ENCODE data around the gene GPR50. TPM values are rescaled to one million over a fixed set of nuclear protein-coding genes. Genes with fewer than 3 reads are reported as not detected.

Gene GPR50
- total and polyA plus RNA-seq, 10 of the 15 experiments (the other 5 are each of a cell fraction or from before 2014, with no cell fraction given), result 0.03 to 0.08 (median 0.04) TPM; not detected in 7

GRCh38 chrX:151228935-151229334, 52.6 kb downstream of the GPR50 start:
- Histone ChIP-seq H3K79me2 (ENCODE audit: control insufficient read depth, insufficient read depth, low read length) (no peaks in the 10 kb centered on the region), H3K4me3 (no peak overlapping the region), H3K9ac (ENCODE audit: control insufficient read depth, insufficient read depth, low read length) (no peak overlapping the region), H3K36me3 (ENCODE audit: control insufficient read depth in 2 of 2, insufficient read depth in 2 of 2, low read length in 1 of 2) (no peaks in the 10 kb centered on the region), H3K4me2 (ENCODE audit: control insufficient read depth, insufficient read depth) (no peak overlapping the region), H3K9me3 (replicated peaks; ENCODE audit: control insufficient read depth, insufficient read depth, low read length) (no peaks in the 10 kb centered on the region), H2AFZ (ENCODE audit: control insufficient read depth, low read depth, low read length) (no peak overlapping the region), H4K20me1 (ENCODE audit: control insufficient read depth, insufficient read depth) (no peaks in the 10 kb centered on the region), H3K27me3 (replicated peaks in 1 of 2; ENCODE audit: control insufficient read depth in 2 of 2, insufficient read depth in 2 of 2, low read length in 1 of 2) (no peaks in the 10 kb centered on the region), H3K4me1 (ENCODE audit: control insufficient read depth, insufficient read depth, low read length) (no peaks in the 10 kb centered on the region), H3K27ac (ENCODE audit: control insufficient read depth, insufficient read depth) (no peak overlapping the region)
- ChIA-PET POLR2A (no interaction called here), RAD21 (ENCODE audit: unreplicated experiment) (no interaction called here), CTCF (no interaction called here), SMC1A (ENCODE audit: uncharacterized antibody, unreplicated experiment) (no interaction called here)
- 54% methylated on average over 4 of the region's 4 CpGs for WGBS (ENCODE audit: insufficient coverage, insufficient replicate concordance, low lambda C conversion rate, missing lambda C conversion rate)
- intact Hi-C loops (cut with micrococcal nuclease; ENCODE audit: unreplicated experiment), result no loop called here
- in situ Hi-C loops (cut with MboI), result no loop called here
- no peak for FAIRE-seq
- no peak for ATAC-seq
- DNase-seq (ENCODE audit: low read depth, low spot score), result no peak
- TF ChIP-seq RB1 (IDR thresholded peaks at IDR 0.05; ENCODE audit: borderline replicate concordance) (no peak), MEF2B (IDR thresholded peaks at IDR 0.05; ENCODE audit: partially characterized antibody, poor library complexity, severe bottlenecking) (no peak), SREBF2 (IDR thresholded peaks at IDR 0.05; ENCODE audit: low read length) (no peak), ZNF274 (IDR thresholded peaks at IDR 0.05; ENCODE audit: insufficient read depth, insufficient read length) (no peak), JUND (IDR thresholded peaks at IDR 0.05; ENCODE audit: low read depth, low read length) (no peak), POLR2A (IDR thresholded peaks at IDR 0.05; ENCODE audit: low read depth, low read length) (no peak), HCFC1 (IDR thresholded peaks at IDR 0.05; ENCODE audit: low read length) (no peak)
- TF ChIP-seq, protein P1, sequence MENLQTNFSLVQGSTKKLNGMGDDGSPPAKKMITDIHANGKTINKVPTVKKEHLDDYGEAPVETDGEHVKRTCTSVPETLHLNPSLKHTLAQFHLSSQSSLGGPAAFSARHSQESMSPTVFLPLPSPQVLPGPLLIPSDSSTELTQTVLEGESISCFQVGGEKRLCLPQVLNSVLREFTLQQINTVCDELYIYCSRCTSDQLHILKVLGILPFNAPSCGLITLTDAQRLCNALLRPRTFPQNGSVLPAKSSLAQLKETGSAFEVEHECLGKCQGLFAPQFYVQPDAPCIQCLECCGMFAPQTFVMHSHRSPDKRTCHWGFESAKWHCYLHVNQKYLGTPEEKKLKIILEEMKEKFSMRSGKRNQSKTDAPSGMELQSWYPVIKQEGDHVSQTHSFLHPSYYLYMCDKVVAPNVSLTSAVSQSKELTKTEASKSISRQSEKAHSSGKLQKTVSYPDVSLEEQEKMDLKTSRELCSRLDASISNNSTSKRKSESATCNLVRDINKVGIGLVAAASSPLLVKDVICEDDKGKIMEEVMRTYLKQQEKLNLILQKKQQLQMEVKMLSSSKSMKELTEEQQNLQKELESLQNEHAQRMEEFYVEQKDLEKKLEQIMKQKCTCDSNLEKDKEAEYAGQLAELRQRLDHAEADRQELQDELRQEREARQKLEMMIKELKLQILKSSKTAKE (IDR thresholded peaks at IDR 0.05; ENCODE audit: low read depth, poor library complexity, severe bottlenecking), result no peak
- BruUV-seq (replicated peaks), result no TSS peak

Small RNA genes lying within 50 kb of the gene (microRNA-seq; reads per million reads assigned to microRNA genes)
- not detected for gene MIR4330

Small RNA genes lying within 50 kb of the gene (small RNA-seq; reads per million reads assigned to genes)
- gene MIR4330, result not detected

Other genes starting within 250 kb of the GPR50 start
- 19.1 and 24.9 TPM in 2 replicates for gene HMGB3, start 193.2 kb upstream of the GPR50 start, total RNA-seq (2014; rRNA removed)
- gene HMGB3, start 193.2 kb upstream of the GPR50 start, total RNA-seq (2014; rRNA removed; fragmentation: Illumina TruSeq; extraction: Trizol), result 82.7 and 88.3 TPM in 2 replicates
- gene HMGB3, start 193.2 kb upstream of the GPR50 start, total RNA-seq (2021), result 48.5 and 56.4 TPM in 2 replicates
- gene HMGB3, start 193.2 kb upstream of the GPR50 start, polyA plus RNA-seq (2011; rRNA removed), result 28.5 and 46.6 TPM in 2 replicates
- 166 and 182 TPM in 2 replicates for gene HMGB3, start 193.2 kb upstream of the GPR50 start, polyA plus RNA-seq (2014; fragmentation: Illumina TruSeq; extraction: Trizol)
- gene HMGB3, start 193.2 kb upstream of the GPR50 start, polyA plus RNA-seq (2014; fragmentation: Nextera tagmentation; extraction: Ambion mirVana), result 100 to 1,000 TPM; 158 to 167 TPM
- 49.0 and 65.3 TPM in 2 replicates for gene HMGB3, start 193.2 kb upstream of the GPR50 start, polyA plus RNA-seq (2014; rRNA removed)
- 100 to 1,000 TPM; 136 to 138 TPM for gene HMGB3, start 193.2 kb upstream of the GPR50 start, polyA plus RNA-seq (2016; fragmentation: Nextera tagmentation; extraction: Ambion mirVana)
- 44.2 and 55.4 TPM in 2 replicates for gene VMA21, start 220.6 kb downstream of the GPR50 start, total RNA-seq (2014; rRNA removed)
- gene VMA21, start 220.6 kb downstream of the GPR50 start, total RNA-seq (2014; rRNA removed; fragmentation: Illumina TruSeq; extraction: Trizol), result 48.1 and 49.5 TPM in 2 replicates
- 38.1 and 43.6 TPM in 2 replicates for gene VMA21, start 220.6 kb downstream of the GPR50 start, total RNA-seq (2021)
- gene VMA21, start 220.6 kb downstream of the GPR50 start, polyA plus RNA-seq (2011; rRNA removed), result 39.3 and 44.1 TPM in 2 replicates
- gene VMA21, start 220.6 kb downstream of the GPR50 start, polyA plus RNA-seq (2014; fragmentation: Illumina TruSeq; extraction: Trizol), result 19.4 and 23.3 TPM in 2 replicates
- gene VMA21, start 220.6 kb downstream of the GPR50 start, polyA plus RNA-seq (2014; fragmentation: Nextera tagmentation; extraction: Ambion mirVana), result 10 to 100 TPM; 12.9 to 20.5 TPM
- 22.8 and 26.4 TPM in 2 replicates for gene VMA21, start 220.6 kb downstream of the GPR50 start, polyA plus RNA-seq (2014; rRNA removed)
- gene VMA21, start 220.6 kb downstream of the GPR50 start, polyA plus RNA-seq (2016; fragmentation: Nextera tagmentation; extraction: Ambion mirVana), result 10 to 100 TPM; 48.5 to 53.6 TPM